GM23338 (cell line): Measurements from ENCODE around the gene GALNT9.

Experiments used
- CREB1 ChIP-seq: fragments of 250-450 bp; sonication (Bioruptor Pico); IDR thresholded peaks from 2 replicates; pipeline ENCODE4 v1.5.0; 2020; ENCODE audit warnings: low read depth, mild to moderate bottlenecking, moderate library complexity
- CTCF ChIP-seq, 2 experiments: fragments of 200-600 bp in 1 of 2; sonication (generic) in 1 of 2; conservative IDR thresholded peaks; 2 replicates each; pipeline versions ENCODE4 v1.5.1 to v1.6.1; 2016 to 2017; ENCODE audit warnings: antibody characterized with exemption in 2 of 2, low read depth in 2 of 2, mild to moderate bottlenecking in 2 of 2, moderate library complexity in 1 of 2
- EZH2 ChIP-seq: fragments of 200-600 bp; sonication (generic); IDR thresholded peaks from one replicate; pipeline ENCODE4 v1.8.0; 2017; ENCODE audit warnings: antibody characterized with exemption, mild to moderate bottlenecking, low read depth; ENCODE audit not compliant: unreplicated experiment
- EZH2phosphoT487 ChIP-seq: fragments of 200-600 bp; sonication (generic); IDR thresholded peaks from one replicate; pipeline ENCODE4 v1.8.1; 2018; ENCODE audit warnings: antibody characterized with exemption; ENCODE audit not compliant: unreplicated experiment
- JUNB ChIP-seq: IDR thresholded peaks from one replicate; pipeline ENCODE4 v1.6.1; 2016; ENCODE audit warnings: antibody characterized with exemption; ENCODE audit not compliant: unreplicated experiment
- NANOG ChIP-seq: IDR thresholded peaks from 2 replicates; pipeline ENCODE4 v1.6.1; 2016; ENCODE audit warnings: antibody characterized with exemption, borderline replicate concordance
- POLR2AphosphoS5 ChIP-seq: IDR thresholded peaks from 2 replicates; pipeline ENCODE4 v1.6.1; 2016; ENCODE audit warnings: antibody characterized with exemption, low read depth
- REST ChIP-seq: IDR thresholded peaks from one replicate; pipeline ENCODE4 v1.6.1; 2018; ENCODE audit warnings: antibody characterized with exemption; ENCODE audit not compliant: unreplicated experiment
- ZNF331 ChIP-seq: fragments of 250-450 bp; sonication (Bioruptor Pico); IDR thresholded peaks from 2 replicates; pipeline ENCODE4 v1.5.0; 2020; ENCODE audit warnings: low read depth, mild to moderate bottlenecking, moderate library complexity

- TF ChIP-seq CREB1 (CRISPR knock-in tag) (no peak), CTCF (conservative IDR thresholded peaks at IDR 0.05; ENCODE audit: low read depth in 2 of 2) (no peak), EZH2 (no peak), POLR2AphosphoS5 (no peak), REST (no peak), ZNF331 (CRISPR knock-in tag) (no peak), JUNB (no peak), EZH2phosphoT487 (no peak), NANOG (no peak)
Observed at GRCh38 chr12:132356691-132357622, 27.6 kb upstream of the GALNT9 start.
